Pancreas (tissue), 10 donors: ENCODE data around the gene SH3BGRL. TPM values are rescaled to one million over a fixed set of nuclear protein-coding genes. Genes with fewer than 3 reads are reported as not detected.
A peak's percentile ranks its signal among the peaks of the same experiment; 100 is the strongest.

Experiments
- ATAC-seq, 4 donors: fragments of 200-7000 bp; cut with Tn5 transposase; one replicate each; pipeline versions ENCODE4 v1.8.0 to v1.9.1; 2020; ENCODE audit warnings: mild to moderate bottlenecking in 4 of 4, moderate library complexity in 4 of 4
- DNase-seq, 6 donors: peaks; one replicate each; pipeline ENCODE4 v3.0.0-alpha.2; 2020
- FAIRE-seq: peaks from 2 replicates; lab custom pipeline; 2012; peaks lifted over from hg19 to GRCh38; lab: Jason Lieb, UNC
- H3K27ac ChIP-seq, 4 donors: fragments of 200-600 bp; sonication (generic); 1 replicate in 3 of 4; 2 replicates in 1 of 4; pipeline versions ENCODE4 v1.5.0 to v1.8.0; 2020
- H3K27me3 ChIP-seq, 4 donors: fragments of 200-600 bp; one replicate each; pipeline ENCODE4 v1.8.0; 2021
- H3K36me3 ChIP-seq, 3 donors: fragments of 200-600 bp; sonication (generic) in 1 of 3; one replicate each; pipeline versions ENCODE4 v1.5.0 to v1.8.0; 2020 to 2021
- H3K4me1 ChIP-seq, 3 donors: fragments of 200-600 bp; one replicate each; pipeline ENCODE4 v1.8.0; 2021
- H3K4me3 ChIP-seq, 4 donors: fragments of 200-600 bp; sonication (generic) in 2 of 4; one replicate each; pipeline versions ENCODE4 v1.5.0 to v1.8.0; 2020 to 2021
- H3K9me3 ChIP-seq, 4 donors: fragments of 200-600 bp; one replicate each; pipeline ENCODE4 v1.8.0; 2021
- CTCF ChIP-seq, 4 donors: fragments of 200-600 bp; sonication (generic) in 3 of 4; IDR thresholded peaks; one replicate each; pipeline versions ENCODE4 v1.5.0 to v1.8.0; 2021; ENCODE audit warnings: antibody characterized with exemption in 4 of 4
- WGBS, 2 donors: extraction: QIAGEN DNeasy Blood & Tissue Kit; methylation state at CpG; one replicate each; pipeline ENCODE4 v1.1.7; 2013; 5-methylcytosine and 5-hydroxymethylcytosine counted together
- intact Hi-C, 3 donors: fragments of 100-400 bp; cut with DNase I; formaldehyde crosslinking; loops; one replicate each; pipeline versions ENCODE4 v1.11.1 to v1.14.2; 2022
- polyA plus RNA-seq, 2 donors: library from polyadenylated mRNA; stranded (reverse); fragments of 200-250 nt; gene quantifications; one replicate each; pipeline ENCODE4 v1.2.3, GENCODE V29; 2013
- total RNA-seq, 6 donors: library from RNA; stranded (reverse); fragmentation: NEBNext Ultra II Directional in 4 of 6; extraction: Animal tissue kit (Norgen Biotek cat#: 25700) in 4 of 6; gene quantifications; one replicate each; pipeline versions ENCODE4 v1.2.1 to v1.2.4, GENCODE V29; 2021 to 2023
- donor health status: healthy with polysubstance abuse.
- donor health status: DM: no; HTN: no; CAD: no; lungs with moderate emphysema.
- donor health status: DM: no; HTN: no; CAD: no.
- donor health status: control.
- donor health status: control.
- donor health status: Bipolar disorder and iron deficiency.
- donor health status: DM: yes; HTN: yes; CAD: no.
- donor health status: DM: no; HTN: no; CAD: no.
- donor health status: DM: no; HTN: no; CAD: no.
- donor health status: DM: yes; HTN: yes; CAD: no.

SH3BGRL gene
- total and polyA plus RNA-seq, 8 donors = 28.1 to 67.0 (median 37.2) TPM

- Histone ChIP-seq H3K9me3 (peaks cover 0 to 3% (median 0%) of the 10 kb centered on the region in 4 donors), H3K36me3 (no peaks in the 10 kb centered on the region), H3K27ac (no peak overlapping the region), H3K27me3 (no peaks in the 10 kb centered on the region), H3K4me3 (no peak overlapping the region), H3K4me1 (no peaks in the 10 kb centered on the region)
- no peak for TF ChIP-seq CTCF (IDR thresholded peaks at IDR 0.05)
- no peak for DNase-seq
- intact Hi-C loops = no loop called here
- WGBS, 2 donors = 24 to 54% methylated on average over 1 of the region's 1 CpG
- FAIRE-seq = no peak
- ATAC-seq = no peak
Measured at GRCh38 chrX:81286608-81287007, 84.7 kb downstream of the SH3BGRL start.

- no peak for TF ChIP-seq CTCF (IDR thresholded peaks at IDR 0.05)
- ATAC-seq (no peak), FAIRE-seq (no peak), DNase-seq (no peak)
- H3K9me3 ChIP-seq = peaks cover 0 to 3% (median 0%) of the 10 kb centered on the region in 4 donors
- intact Hi-C loops = no loop called here
- no peak overlapping the region for H3K27ac ChIP-seq
- H3K36me3 ChIP-seq = no peaks in the 10 kb centered on the region
- H3K4me3 ChIP-seq = no peak overlapping the region
- 75 to 99% methylated on average over 2 of the region's 2 CpGs for WGBS, 2 donors
- H3K4me1 ChIP-seq = no peaks in the 10 kb centered on the region
- H3K27me3 ChIP-seq = no peaks in the 10 kb centered on the region
Measured at GRCh38 chrX:81291996-81292395, 90.1 kb downstream of the SH3BGRL start.

GRCh38 chrX:81294101-81294500, 92.2 kb downstream of the SH3BGRL start:
- no peak for TF ChIP-seq CTCF (IDR thresholded peaks at IDR 0.05)
- 88 to 97% methylated on average over 2 of the region's 2 CpGs for WGBS, 2 donors
- H3K27me3 ChIP-seq = no peaks in the 10 kb centered on the region
- no peak overlapping the region for H3K4me3 ChIP-seq
- H3K27ac ChIP-seq = no peak overlapping the region
- peaks cover 0 to under 1% (median 0%) of the 10 kb centered on the region in 4 donors for H3K9me3 ChIP-seq
- no peaks in the 10 kb centered on the region for H3K36me3 ChIP-seq
- no peaks in the 10 kb centered on the region for H3K4me1 ChIP-seq
- DNase-seq = no peak
- no peak for FAIRE-seq
- intact Hi-C loops = no loop called here
- no peak for ATAC-seq

- peaks cover 0 to 5% (median 0%) of the 10 kb centered on the region in 4 donors for H3K27me3 ChIP-seq
- no peak overlapping the region for H3K27ac ChIP-seq
- FAIRE-seq (peak; percentile 67), ATAC-seq (peak in 2 of 4 donors; percentile 23 to 36), DNase-seq (no peak)
- intact Hi-C loops = no loop called here
- no peak for TF ChIP-seq CTCF (IDR thresholded peaks at IDR 0.05)
- H3K9me3 ChIP-seq = no peaks in the 10 kb centered on the region
- 68 to 93% methylated on average over 1 of the region's 1 CpG for WGBS, 2 donors
- H3K4me3 ChIP-seq = no peak overlapping the region
- no peaks in the 10 kb centered on the region for H3K4me1 ChIP-seq
- H3K36me3 ChIP-seq = no peaks in the 10 kb centered on the region
Measured at GRCh38 chrX:81301877-81302276, 100.0 kb downstream of the SH3BGRL start.

- no peak for DNase-seq
- H3K9me3 ChIP-seq = no peaks in the 10 kb centered on the region
- no peak for TF ChIP-seq CTCF (IDR thresholded peaks at IDR 0.05)
- no peak for ATAC-seq
- H3K36me3 ChIP-seq = no peaks in the 10 kb centered on the region
- no peak for FAIRE-seq
- intact Hi-C loops = no loop called here
- no peak overlapping the region for H3K4me3 ChIP-seq
- H3K4me1 ChIP-seq = no peaks in the 10 kb centered on the region
- peaks cover 0 to 5% (median 0%) of the 10 kb centered on the region in 4 donors for H3K27me3 ChIP-seq
- no peak overlapping the region for H3K27ac ChIP-seq
Measured at GRCh38 chrX:81304563-81304962, 102.7 kb downstream of the SH3BGRL start.
